ENCODE measurements around the gene CCDC18. TPM values are rescaled to one million over a fixed set of nuclear protein-coding genes. Genes with fewer than 3 reads are reported as not detected.
"Not testable (repeated sequence)": the region's sequence is repeated elsewhere in the genome, so short reads cannot be mapped to it uniquely, and the experiment has no call there.

Gene CCDC18
- total RNA-seq, 1 experiment from 2014 or later, result 18.9 TPM

DNA sequence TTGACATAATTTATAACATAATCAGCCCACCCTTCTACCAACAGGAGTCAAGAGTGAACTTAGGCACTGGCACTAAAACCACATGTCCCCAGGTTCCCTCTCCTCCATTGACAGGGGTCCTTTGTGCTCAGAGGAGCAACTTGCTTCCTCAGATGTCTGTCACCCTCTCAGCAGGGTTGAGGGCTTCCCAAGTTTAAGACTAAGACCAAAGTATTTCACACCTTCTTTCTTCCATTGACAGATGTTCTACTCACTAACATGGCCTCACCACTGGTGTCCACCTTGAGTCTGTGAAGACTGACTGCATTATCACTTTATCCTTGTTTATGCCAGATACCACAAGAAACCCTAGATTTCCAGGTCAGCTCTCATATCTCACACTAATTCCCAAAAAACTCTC, 56.5 kb downstream of the CCDC18 start:
- H4K20me1 ChIP-seq (ENCODE audit: low read length), result no peaks in the 10 kb centered on the region
- no peak for TF ChIP-seq EZH2 (IDR thresholded peaks at IDR 0.05; ENCODE audit: low read length, unreplicated experiment)
- TF ChIP-seq, protein P1, sequence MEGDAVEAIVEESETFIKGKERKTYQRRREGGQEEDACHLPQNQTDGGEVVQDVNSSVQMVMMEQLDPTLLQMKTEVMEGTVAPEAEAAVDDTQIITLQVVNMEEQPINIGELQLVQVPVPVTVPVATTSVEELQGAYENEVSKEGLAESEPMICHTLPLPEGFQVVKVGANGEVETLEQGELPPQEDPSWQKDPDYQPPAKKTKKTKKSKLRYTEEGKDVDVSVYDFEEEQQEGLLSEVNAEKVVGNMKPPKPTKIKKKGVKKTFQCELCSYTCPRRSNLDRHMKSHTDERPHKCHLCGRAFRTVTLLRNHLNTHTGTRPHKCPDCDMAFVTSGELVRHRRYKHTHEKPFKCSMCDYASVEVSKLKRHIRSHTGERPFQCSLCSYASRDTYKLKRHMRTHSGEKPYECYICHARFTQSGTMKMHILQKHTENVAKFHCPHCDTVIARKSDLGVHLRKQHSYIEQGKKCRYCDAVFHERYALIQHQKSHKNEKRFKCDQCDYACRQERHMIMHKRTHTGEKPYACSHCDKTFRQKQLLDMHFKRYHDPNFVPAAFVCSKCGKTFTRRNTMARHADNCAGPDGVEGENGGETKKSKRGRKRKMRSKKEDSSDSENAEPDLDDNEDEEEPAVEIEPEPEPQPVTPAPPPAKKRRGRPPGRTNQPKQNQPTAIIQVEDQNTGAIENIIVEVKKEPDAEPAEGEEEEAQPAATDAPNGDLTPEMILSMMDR (conservative IDR thresholded peaks at IDR 0.05; ENCODE audit: low read depth, low read length), result no peak
- TF ChIP-seq EZH2phosphoT487 (IDR thresholded peaks at IDR 0.05; ENCODE audit: borderline replicate concordance, low read length), result no peak
- no peak overlapping the region for H3K4me3 ChIP-seq (ENCODE audit: low read length)
- H3K9me3 ChIP-seq (ENCODE audit: low read length), result 0 out of 2 replicates have a peak, but pooled peaks cover 4% of the 10 kb centered on the region
- H3K9me2 ChIP-seq (replicated peaks; ENCODE audit: low read length), result no peaks in the 10 kb centered on the region
- no peak overlapping the region for H3K4me2 ChIP-seq (ENCODE audit: low read length)
- H3K27me3 ChIP-seq (ENCODE audit: low read length), result no peaks in the 10 kb centered on the region
- H3F3A ChIP-seq (ENCODE audit: low read length, unreplicated experiment), result no peaks in the 10 kb centered on the region
- CTCF ChIA-PET, result no interaction called here
- H3K36me3 ChIP-seq (ENCODE audit: low read depth, low read length), result peaks cover 32% of the 10 kb centered on the region
- POLR2A ChIA-PET (ENCODE audit: unreplicated experiment), result no interaction called here
- no peak overlapping the region for H2AFZ ChIP-seq (ENCODE audit: low read length)
- H3K79me2 ChIP-seq (ENCODE audit: low read length), result no peaks in the 10 kb centered on the region
- no peak overlapping the region for H3K9ac ChIP-seq (ENCODE audit: low read length)
- BruUV-seq (replicated peaks), result no TSS peak
- intact Hi-C loops (cut with micrococcal nuclease), result no loop called here
- ATAC-seq (no peak), DNase-seq (no peak)
- H3K4me1 ChIP-seq (ENCODE audit: insufficient read depth, low read length), result no peaks in the 10 kb centered on the region
- no peak overlapping the region for H3K27ac ChIP-seq (ENCODE audit: low read length)

GRCh38 chr1:93238425-93238824, 57.9 kb downstream of the CCDC18 start:
- no peak overlapping the region for H3K9ac ChIP-seq (ENCODE audit: low read length)
- no peaks in the 10 kb centered on the region for H3K9me2 ChIP-seq (replicated peaks; ENCODE audit: low read length)
- ATAC-seq (no peak), DNase-seq (no peak)
- POLR2A ChIA-PET (ENCODE audit: unreplicated experiment), result no interaction called here
- TF ChIP-seq EZH2 (IDR thresholded peaks at IDR 0.05; ENCODE audit: low read length, unreplicated experiment), result no peak
- TF ChIP-seq, protein P1 (conservative IDR thresholded peaks at IDR 0.05; ENCODE audit: low read depth, low read length), result no peak
- no peak for TF ChIP-seq EZH2phosphoT487 (IDR thresholded peaks at IDR 0.05; ENCODE audit: borderline replicate concordance, low read length)
- CTCF ChIA-PET, result no interaction called here
- H3K4me1 ChIP-seq (ENCODE audit: insufficient read depth, low read length), result no peaks in the 10 kb centered on the region
- peaks cover 42% of the 10 kb centered on the region for H3K36me3 ChIP-seq (ENCODE audit: low read depth, low read length)
- H3K27me3 ChIP-seq (ENCODE audit: low read length), result no peaks in the 10 kb centered on the region
- BruUV-seq (replicated peaks), result no TSS peak
- H2AFZ ChIP-seq (ENCODE audit: low read length), result no peak overlapping the region
- no peak overlapping the region for H3K27ac ChIP-seq (ENCODE audit: low read length)
- no peak overlapping the region for H3K4me2 ChIP-seq (ENCODE audit: low read length)
- no peak overlapping the region for H3K4me3 ChIP-seq (ENCODE audit: low read length)
- peaks cover 12% of the 10 kb centered on the region for H3K9me3 ChIP-seq (ENCODE audit: low read length)
- intact Hi-C loops (cut with micrococcal nuclease), result no loop called here
- H3F3A ChIP-seq (ENCODE audit: low read length, unreplicated experiment), result no peaks in the 10 kb centered on the region
- no peaks in the 10 kb centered on the region for H4K20me1 ChIP-seq (ENCODE audit: low read length)
- no peaks in the 10 kb centered on the region for H3K79me2 ChIP-seq (ENCODE audit: low read length)

DNA sequence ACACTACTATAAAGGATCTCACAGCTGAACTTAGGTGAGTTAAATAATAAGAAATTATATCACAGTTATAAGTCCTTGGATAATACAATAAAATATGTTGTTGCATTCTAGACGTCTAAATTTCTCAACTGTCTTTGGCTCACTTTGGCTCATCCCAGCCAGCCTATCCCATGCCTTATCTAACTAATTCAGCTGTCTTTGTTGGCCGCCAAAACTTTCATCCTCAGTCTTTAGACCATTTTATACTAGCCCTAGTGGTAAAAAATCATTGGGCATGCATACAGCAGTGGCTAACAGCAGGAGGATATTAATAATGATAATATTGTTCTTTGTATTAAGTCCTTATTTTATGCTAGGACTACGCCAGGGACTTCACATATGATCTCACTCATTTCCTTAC, 59.3 kb downstream of the CCDC18 start:
- H3K9me3 ChIP-seq (ENCODE audit: low read length), result peaks cover 13% of the 10 kb centered on the region
- H3K9ac ChIP-seq (ENCODE audit: low read length), result no peak overlapping the region
- no peaks in the 10 kb centered on the region for H3K79me2 ChIP-seq (ENCODE audit: low read length)
- no peaks in the 10 kb centered on the region for H3F3A ChIP-seq (ENCODE audit: low read length, unreplicated experiment)
- no peaks in the 10 kb centered on the region for H3K9me2 ChIP-seq (replicated peaks; ENCODE audit: low read length)
- H3K4me1 ChIP-seq (ENCODE audit: insufficient read depth, low read length), result no peaks in the 10 kb centered on the region
- POLR2A ChIA-PET (ENCODE audit: unreplicated experiment), result no interaction called here
- BruUV-seq (replicated peaks), result no TSS peak
- CTCF ChIA-PET, result no interaction called here
- ATAC-seq, result no peak
- H3K4me3 ChIP-seq (ENCODE audit: low read length), result no peak overlapping the region
- H2AFZ ChIP-seq (ENCODE audit: low read length), result no peak overlapping the region
- no peak overlapping the region for H3K4me2 ChIP-seq (ENCODE audit: low read length)
- intact Hi-C loops (cut with micrococcal nuclease), result no loop called here
- TF ChIP-seq, protein P1 (conservative IDR thresholded peaks at IDR 0.05; ENCODE audit: low read depth, low read length), result no peak
- TF ChIP-seq EZH2phosphoT487 (IDR thresholded peaks at IDR 0.05; ENCODE audit: borderline replicate concordance, low read length) (no peak), EZH2 (IDR thresholded peaks at IDR 0.05; ENCODE audit: low read length, unreplicated experiment) (no peak)
- no peak overlapping the region for H3K27ac ChIP-seq (ENCODE audit: low read length)
- no peaks in the 10 kb centered on the region for H3K27me3 ChIP-seq (ENCODE audit: low read length)
- no peaks in the 10 kb centered on the region for H4K20me1 ChIP-seq (ENCODE audit: low read length)
- no peak for DNase-seq
- H3K36me3 ChIP-seq (ENCODE audit: low read depth, low read length), result peaks cover 47% of the 10 kb centered on the region

- H4K20me1 ChIP-seq (ENCODE audit: low read length); BruUV-seq (replicated peaks); H3K4me3 ChIP-seq (ENCODE audit: low read length); H3K27me3 ChIP-seq (ENCODE audit: low read length); H3K27ac ChIP-seq (ENCODE audit: low read length); H3K9me2 ChIP-seq (replicated peaks; ENCODE audit: low read length); H3K4me1 ChIP-seq (ENCODE audit: insufficient read depth, low read length); H3F3A ChIP-seq (ENCODE audit: low read length, unreplicated experiment); H3K4me2 ChIP-seq (ENCODE audit: low read length); intact Hi-C loops (cut with micrococcal nuclease); POLR2A ChIA-PET (ENCODE audit: unreplicated experiment); CTCF ChIA-PET; H2AFZ ChIP-seq (ENCODE audit: low read length); DNase-seq; H3K9ac ChIP-seq (ENCODE audit: low read length); H3K79me2 ChIP-seq (ENCODE audit: low read length); ATAC-seq: not testable (repeated sequence)
- H3K36me3 ChIP-seq (ENCODE audit: low read depth, low read length), result peaks cover 41% of the 10 kb centered on the region
- H3K9me3 ChIP-seq (ENCODE audit: low read length), result peaks cover 13% of the 10 kb centered on the region
These were observed 62.7 kb downstream of the CCDC18 start for GRCh38 chr1:93243233-93243632.
